Prostate gland (tissue), 2 donors: ENCODE data around the gene RSPRY1.

Experiments
- POLR2A ChIP-seq: fragments of 450-650 bp; IDR thresholded peaks from one replicate; pipeline ENCODE4 v1.6.1; 2016; ENCODE audit warnings: antibody characterized with exemption, mild to moderate bottlenecking
- POLR2AphosphoS5 ChIP-seq: sonication (generic); formaldehyde crosslinking; IDR thresholded peaks from one replicate; pipeline ENCODE4 v1.6.1; 2017; ENCODE audit warnings: antibody characterized with exemption
- TF ChIP-seq, protein P1 (sequence below), 4 experiments: fragments of 200-600 bp in 2 of 4; fragments of 450-650 bp in 2 of 4; sonication (generic) in 2 of 4; IDR thresholded peaks; 1 replicate in 3 of 4; 2 replicates in 1 of 4; pipeline ENCODE4 v1.5.1; 2016 to 2019; ENCODE audit warnings: antibody characterized with exemption in 4 of 4, mild to moderate bottlenecking in 2 of 4, moderate library complexity in 2 of 4

DNA sequence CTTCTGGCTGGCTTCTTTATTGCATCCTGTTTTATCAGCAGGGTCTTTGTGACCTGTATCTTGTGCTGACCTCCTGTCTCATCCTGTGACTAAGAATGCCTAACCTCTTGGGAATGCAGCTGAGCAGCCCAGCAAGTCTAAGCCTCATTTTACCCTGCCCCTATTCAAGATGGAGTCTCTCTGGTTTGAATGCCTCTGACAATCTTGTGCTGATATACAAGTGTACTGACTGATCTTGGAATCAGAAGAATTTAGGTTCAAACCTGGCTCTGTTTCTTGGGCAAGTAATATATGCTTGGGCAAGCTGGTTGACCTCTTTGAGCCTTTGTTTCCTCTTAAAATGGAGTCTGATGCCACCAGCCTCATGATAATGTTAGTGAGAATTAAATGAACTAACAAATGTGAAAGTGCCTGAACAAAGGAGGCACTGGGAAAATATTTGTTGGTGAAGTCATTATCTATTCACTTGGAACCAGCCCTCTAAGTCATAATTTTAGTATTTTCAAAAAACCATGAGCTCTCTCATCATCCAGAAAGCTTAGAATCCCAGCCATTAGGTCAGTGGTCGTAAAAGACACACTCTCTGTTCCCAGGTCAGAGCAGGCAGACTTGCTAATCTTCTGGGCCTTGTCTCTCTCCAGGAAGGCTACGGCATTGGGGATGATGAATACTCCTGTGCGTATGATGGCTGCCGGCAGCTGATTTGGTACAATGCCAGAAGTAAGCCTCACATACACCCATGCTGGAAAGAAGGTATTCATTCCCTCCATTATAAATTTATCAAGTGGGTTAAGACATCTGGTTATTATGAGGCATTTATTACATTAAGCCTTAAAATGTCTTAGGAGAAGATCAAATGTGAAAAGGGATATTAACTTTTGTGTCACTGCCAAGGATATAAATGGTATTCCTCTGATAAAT lies 40.8 kb downstream of the RSPRY1 start:
- TF ChIP-seq, protein P1, sequence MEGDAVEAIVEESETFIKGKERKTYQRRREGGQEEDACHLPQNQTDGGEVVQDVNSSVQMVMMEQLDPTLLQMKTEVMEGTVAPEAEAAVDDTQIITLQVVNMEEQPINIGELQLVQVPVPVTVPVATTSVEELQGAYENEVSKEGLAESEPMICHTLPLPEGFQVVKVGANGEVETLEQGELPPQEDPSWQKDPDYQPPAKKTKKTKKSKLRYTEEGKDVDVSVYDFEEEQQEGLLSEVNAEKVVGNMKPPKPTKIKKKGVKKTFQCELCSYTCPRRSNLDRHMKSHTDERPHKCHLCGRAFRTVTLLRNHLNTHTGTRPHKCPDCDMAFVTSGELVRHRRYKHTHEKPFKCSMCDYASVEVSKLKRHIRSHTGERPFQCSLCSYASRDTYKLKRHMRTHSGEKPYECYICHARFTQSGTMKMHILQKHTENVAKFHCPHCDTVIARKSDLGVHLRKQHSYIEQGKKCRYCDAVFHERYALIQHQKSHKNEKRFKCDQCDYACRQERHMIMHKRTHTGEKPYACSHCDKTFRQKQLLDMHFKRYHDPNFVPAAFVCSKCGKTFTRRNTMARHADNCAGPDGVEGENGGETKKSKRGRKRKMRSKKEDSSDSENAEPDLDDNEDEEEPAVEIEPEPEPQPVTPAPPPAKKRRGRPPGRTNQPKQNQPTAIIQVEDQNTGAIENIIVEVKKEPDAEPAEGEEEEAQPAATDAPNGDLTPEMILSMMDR (IDR thresholded peaks at IDR 0.05) = no peak
- TF ChIP-seq POLR2A = no peak
- TF ChIP-seq POLR2AphosphoS5 = no peak
